Neuronal stem cell (in vitro differentiated cells): Measurements from ENCODE around the gene SZRD1.

Experiments used
- DNase-seq: peaks from one replicate; pipeline ENCODE4 v3.0.0-alpha.2; 2013; ENCODE audit warnings: low spot score
- H2AFZ ChIP-seq: one replicate; pipeline ENCODE4 v1.6.1; 2013; ENCODE audit warnings: mild to moderate bottlenecking, low read length, inconsistent platforms
- H2AK5ac ChIP-seq: 2 replicates; pipeline ENCODE4 v1.6.1; 2013; ENCODE audit warnings: low read depth, mild to moderate bottlenecking, inconsistent platforms, low read length, moderate library complexity, mixed read lengths
- H2BK120ac ChIP-seq: 2 replicates; pipeline ENCODE4 v1.6.1; 2013; ENCODE audit warnings: low read depth, mild to moderate bottlenecking, inconsistent platforms, low read length, moderate library complexity, mixed read lengths
- H2BK12ac ChIP-seq: one replicate; pipeline ENCODE4 v1.6.1; 2013; ENCODE audit warnings: low read length, inconsistent platforms
- H2BK15ac ChIP-seq: 2 replicates; pipeline ENCODE4 v1.6.1; 2013; ENCODE audit warnings: mild to moderate bottlenecking, low read length, inconsistent platforms, mixed read lengths
- H2BK5ac ChIP-seq: one replicate; pipeline ENCODE4 v1.6.1; 2013; ENCODE audit warnings: inconsistent platforms, mild to moderate bottlenecking, low read length, moderate library complexity
- H3K14ac ChIP-seq: one replicate; pipeline ENCODE4 v1.6.1; 2013; ENCODE audit warnings: low read length, inconsistent platforms
- H3K18ac ChIP-seq: 2 replicates; pipeline ENCODE4 v1.6.1; 2013; ENCODE audit warnings: low read length, inconsistent platforms
- H3K23ac ChIP-seq: 2 replicates; pipeline ENCODE4 v1.6.1; 2013; ENCODE audit warnings: low read depth, mild to moderate bottlenecking, mixed read lengths, low read length, inconsistent platforms; ENCODE audit not compliant: poor library complexity
- H3K27ac ChIP-seq: replicated peaks from 3 replicates; pipeline ENCODE4 v1.5.1; 2013; ENCODE audit warnings: low read length, inconsistent platforms
- H3K27me3 ChIP-seq, 3 experiments: 2 replicates each; pipeline ENCODE4 v1.6.1; 2013; ENCODE audit warnings: low read length in 3 of 3, mild to moderate bottlenecking in 2 of 3, inconsistent platforms in 1 of 3, low read depth in 1 of 3, mixed read lengths in 1 of 3, moderate library complexity in 1 of 3; ENCODE audit not compliant: control insufficient read depth in 3 of 3, insufficient read depth in 3 of 3
- H3K36me3 ChIP-seq, 2 donors: replicated peaks in 1 of 2; 2 replicates each; pipeline ENCODE4 v1.6.1; 2013; ENCODE audit warnings: low read length in 2 of 2; ENCODE audit not compliant: control insufficient read depth in 2 of 2, insufficient read depth in 2 of 2
- H3K4ac ChIP-seq: 2 replicates; pipeline ENCODE4 v1.6.1; 2013; ENCODE audit warnings: inconsistent platforms, mild to moderate bottlenecking, low read length, moderate library complexity
- H3K4me1 ChIP-seq, 2 donors: 1 replicate in 1 of 2; 2 replicates in 1 of 2; pipeline ENCODE4 v1.6.1; 2013; ENCODE audit warnings: low read length in 2 of 2, low read depth in 1 of 2; ENCODE audit not compliant: control insufficient read depth in 2 of 2, insufficient read depth in 1 of 2
- H3K4me2 ChIP-seq: one replicate; pipeline ENCODE4 v1.6.1; 2013; ENCODE audit warnings: mild to moderate bottlenecking, low read length, inconsistent platforms; ENCODE audit not compliant: insufficient read depth, poor library complexity, severe bottlenecking
- H3K4me3 ChIP-seq, 2 donors: 2 replicates each; pipeline ENCODE4 v1.5.1; 2013; ENCODE audit warnings: low read length in 2 of 2, mild to moderate bottlenecking in 2 of 2, inconsistent platforms in 1 of 2, moderate library complexity in 1 of 2
- H3K79me1 ChIP-seq: one replicate; pipeline ENCODE4 v1.6.1; 2013; ENCODE audit warnings: low read depth, mild to moderate bottlenecking, inconsistent platforms, low read length, moderate library complexity
- H3K9ac ChIP-seq: one replicate; pipeline ENCODE4 v1.6.1; 2013; ENCODE audit warnings: mild to moderate bottlenecking, low read depth, low read length, inconsistent platforms; ENCODE audit not compliant: poor library complexity
- H3K9me3 ChIP-seq, 2 donors: replicated peaks in 1 of 2; 2 replicates each; pipeline versions ENCODE3 to v1.6.1; 2013; ENCODE audit warnings: low read length in 2 of 2, mild to moderate bottlenecking in 2 of 2, inconsistent platforms in 1 of 2, low read depth in 1 of 2, mixed read lengths in 1 of 2, moderate library complexity in 1 of 2; ENCODE audit not compliant: control insufficient read depth in 2 of 2, insufficient read depth in 1 of 2
- H4K8ac ChIP-seq: one replicate; pipeline ENCODE4 v1.6.1; 2013; ENCODE audit warnings: low read depth, mild to moderate bottlenecking, inconsistent platforms, low read length, moderate library complexity
- H4K91ac ChIP-seq: one replicate; pipeline ENCODE4 v1.6.1; 2013; ENCODE audit warnings: low read length, low read depth, mild to moderate bottlenecking, inconsistent platforms; ENCODE audit not compliant: poor library complexity
- WGBS, 2 donors: extraction: QIAGEN DNeasy Blood & Tissue Kit; methylation state at CpG; one replicate each; pipeline ENCODE4 v1.1.7; 2013; ENCODE audit warnings: missing lambda C conversion rate in 2 of 2, mixed read lengths in 1 of 2; ENCODE audit not compliant: insufficient read length in 2 of 2, insufficient replicate concordance in 1 of 2; ENCODE audit errors: extremely low coverage in 2 of 2; 5-methylcytosine and 5-hydroxymethylcytosine counted together

The SZRD1 gene

GRCh38 chr1:16436946-16437474 lies 70.0 kb downstream of the SZRD1 start, which contains the start of gene SPATA21:
Gene SPATA21, minus strand, starts transcription at chr1:16437424. Its CDS starts 6,053 bp downstream, at chr1:16431371.
- no peak within 1 kb of the TSS for H3K4me3 ChIP-seq
- DNase-seq = no peak
- no peak within 1 kb of the TSS for H3K9ac ChIP-seq
- H4K8ac ChIP-seq = no peak within 1 kb of the TSS
- H3K4ac ChIP-seq = no peak within 1 kb of the TSS
- H3K18ac ChIP-seq = no peak within 1 kb of the TSS
- H3K23ac ChIP-seq = no peak within 1 kb of the TSS
- peak within 1 kb of the TSS; percentile 71 for H2AFZ ChIP-seq
- H2BK120ac ChIP-seq = no peak within 1 kb of the TSS
- no peak within 1 kb of the TSS for H2AK5ac ChIP-seq
- H3K79me1 ChIP-seq = peaks cover 9% of the 10 kb centered on the region
- no peak within 1 kb of the TSS for H4K91ac ChIP-seq
- no peak within 1 kb of the TSS for H3K4me2 ChIP-seq
- no CpG with 5 or more reads among the region's 3 CpGs for WGBS, 2 donors
- H3K4me1 ChIP-seq = peaks cover 5 to 6% of the 10 kb centered on the region in 2 donors
- no peak within 1 kb of the TSS for H2BK5ac ChIP-seq
- no peak within 1 kb of the TSS for H3K14ac ChIP-seq
- no peak within 1 kb of the TSS for H3K27ac ChIP-seq
- H2BK15ac ChIP-seq = no peak within 1 kb of the TSS
- H2BK12ac ChIP-seq = no peak within 1 kb of the TSS
- H3K27me3 ChIP-seq = no peaks in the 10 kb centered on the region
- peaks cover 0 to under 1% of the 10 kb centered on the region in 2 donors for H3K36me3 ChIP-seq
- H3K9me3 ChIP-seq = no peaks in the 10 kb centered on the region

DNA sequence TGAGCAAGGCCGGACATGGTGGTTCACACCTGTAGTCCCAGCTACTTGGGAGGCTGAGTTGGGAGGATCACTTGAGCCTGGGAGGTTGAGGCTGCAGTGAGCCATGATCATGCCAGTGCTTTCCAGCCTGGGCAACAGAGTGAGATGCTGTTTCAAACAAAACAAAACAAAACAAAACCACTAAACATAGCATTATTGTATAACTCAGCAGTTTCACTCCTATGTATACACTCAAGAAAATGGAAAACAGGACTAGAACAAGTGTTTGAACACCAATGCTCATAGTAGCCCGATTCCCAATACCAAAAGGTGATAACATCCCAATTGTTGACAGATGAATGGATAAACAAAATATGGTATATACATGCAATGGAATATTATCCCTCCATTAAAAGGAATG lies 71.5 kb downstream of the SZRD1 start:
- H3K9ac ChIP-seq = no peak overlapping the region
- H2AFZ ChIP-seq = no peak overlapping the region
- no peak overlapping the region for H2BK5ac ChIP-seq
- peaks cover 10% of the 10 kb centered on the region for H3K79me1 ChIP-seq
- no peak overlapping the region for H3K4me3 ChIP-seq
- H3K23ac ChIP-seq = no peak overlapping the region
- H3K27ac ChIP-seq = no peak overlapping the region
- WGBS, 2 donors = no CpG with 5 or more reads among the region's 2 CpGs
- H3K9me3 ChIP-seq = no peaks in the 10 kb centered on the region
- H3K4ac ChIP-seq = no peak overlapping the region
- H4K91ac ChIP-seq = no peak overlapping the region
- peaks cover 4 to 15% of the 10 kb centered on the region in 2 donors for H3K36me3 ChIP-seq
- peaks cover 5 to 6% of the 10 kb centered on the region in 2 donors for H3K4me1 ChIP-seq
- no peak overlapping the region for H4K8ac ChIP-seq
- DNase-seq = no peak
- no peak overlapping the region for H2AK5ac ChIP-seq
- H2BK120ac ChIP-seq = no peak overlapping the region
- H2BK12ac ChIP-seq = no peak overlapping the region
- no peak overlapping the region for H3K18ac ChIP-seq
- H3K27me3 ChIP-seq = no peaks in the 10 kb centered on the region
- H2BK15ac ChIP-seq = no peak overlapping the region
- no peak overlapping the region for H3K14ac ChIP-seq
- no peak overlapping the region for H3K4me2 ChIP-seq

DNA sequence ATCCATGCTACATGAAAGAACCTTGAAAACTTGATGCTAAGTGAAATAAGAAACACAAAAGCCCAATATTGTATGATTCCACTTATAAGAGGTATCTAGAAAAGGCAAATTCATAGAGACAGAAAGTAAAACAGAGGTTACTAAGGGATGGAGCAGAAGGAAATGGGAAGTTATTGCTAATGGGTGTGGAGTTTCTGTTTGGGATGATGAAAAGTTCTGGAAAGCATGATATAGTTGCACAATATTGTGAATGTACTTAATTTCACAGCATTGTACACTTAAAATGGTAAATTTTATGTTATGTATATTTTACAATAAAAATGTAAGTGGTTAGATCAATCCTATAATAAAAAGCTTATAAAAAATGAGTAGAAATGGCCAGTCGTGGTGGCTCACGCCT lies 71.9 kb downstream of the SZRD1 start:
- Histone ChIP-seq H4K91ac (no peak overlapping the region), H3K14ac (no peak overlapping the region), H2BK5ac (no peak overlapping the region), H3K4me2 (no peak overlapping the region), H3K9me3 (no peaks in the 10 kb centered on the region), H2BK120ac (no peak overlapping the region), H3K4me3 (no peak overlapping the region), H2BK15ac (no peak overlapping the region), H2AK5ac (no peak overlapping the region), H3K18ac (no peak overlapping the region), H3K9ac (no peak overlapping the region), H2AFZ (no peak overlapping the region), H3K36me3 (peaks cover 6 to 19% of the 10 kb centered on the region in 2 donors), H3K4ac (no peak overlapping the region), H3K27ac (no peak overlapping the region), H4K8ac (no peak overlapping the region), H3K79me1 (peaks cover 10% of the 10 kb centered on the region), H3K27me3 (no peaks in the 10 kb centered on the region), H3K4me1 (peaks cover 5 to 6% of the 10 kb centered on the region in 2 donors), H3K23ac (no peak overlapping the region), H2BK12ac (no peak overlapping the region)
- DNase-seq = no peak
- WGBS, 2 donors = no CpG with 5 or more reads among the region's 2 CpGs

GRCh38 chr1:16440131-16440469 lies 73.1 kb downstream of the SZRD1 start:
- Histone ChIP-seq H2BK15ac (no peak overlapping the region), H4K8ac (peak overlapping the region; percentile 23), H3K9ac (peak overlapping the region; percentile 74), H3K4me2 (peak overlapping the region; percentile 60), H2BK5ac (no peak overlapping the region), H3K18ac (peak overlapping the region; percentile 89), H3K27ac (peak overlapping the region; percentile 13), H3K14ac (peak overlapping the region; percentile 90), H3K27me3 (no peaks in the 10 kb centered on the region), H2AFZ (peak overlapping the region; percentile 96), H2AK5ac (peak overlapping the region; percentile 58), H3K23ac (peak overlapping the region; percentile 90), H3K36me3 (peaks cover 12 to 30% of the 10 kb centered on the region in 2 donors), H3K4me3 (peak overlapping the region; percentile 27 to 85), H2BK12ac (no peak overlapping the region), H4K91ac (peak overlapping the region; percentile 43), H3K4me1 (peaks cover 5 to 6% of the 10 kb centered on the region in 2 donors), H3K79me1 (peaks cover 10% of the 10 kb centered on the region), H3K9me3 (no peaks in the 10 kb centered on the region), H3K4ac (peak overlapping the region; percentile 26), H2BK120ac (no peak overlapping the region)
- DNase-seq = no peak
- no CpG with 5 or more reads among the region's 7 CpGs for WGBS, 2 donors
